CD14-positive monocyte (primary cell): Measurements from ENCODE around the gene SHISAL1. TPM values are rescaled to one million over a fixed set of nuclear protein-coding genes. Genes with fewer than 3 reads are reported as not detected.

Experiments used
- DNase-seq, 3 donors: peaks; one replicate each; pipeline ENCODE4 v3.0.0-alpha.2; 2011 to 2022
- H2AFZ ChIP-seq: 2 replicates; pipeline ENCODE4 v1.6.0; 2012; ENCODE audit warnings: mild to moderate bottlenecking, low read depth, low read length, inconsistent platforms; ENCODE audit not compliant: insufficient read depth, poor library complexity, severe bottlenecking
- H3K27ac ChIP-seq, 2 donors: 1 replicate in 1 of 2; 2 replicates in 1 of 2; pipeline ENCODE4 v1.5.1; 2012 to 2013; ENCODE audit warnings: low read length in 2 of 2, control low read depth in 1 of 2, inconsistent platforms in 1 of 2, low read depth in 1 of 2, mild to moderate bottlenecking in 1 of 2
- H3K27me3 ChIP-seq, 2 donors: one replicate each; pipeline versions ENCODE4 v1.6.0 to v1.6.1; 2011 to 2013; ENCODE audit warnings: low read length in 2 of 2; ENCODE audit not compliant: control insufficient read depth in 2 of 2, insufficient read depth in 2 of 2
- H3K36me3 ChIP-seq, 2 donors: replicated peaks in 1 of 2; 1 replicate in 1 of 2; 2 replicates in 1 of 2; pipeline versions ENCODE4 v1.5.1 to v1.6.1; 2012 to 2013; ENCODE audit warnings: low read length in 2 of 2, control low read depth in 1 of 2, inconsistent platforms in 1 of 2, mild to moderate bottlenecking in 1 of 2; ENCODE audit not compliant: insufficient read depth in 2 of 2, control insufficient read depth in 1 of 2
- H3K4me1 ChIP-seq, 2 donors: 1 replicate in 1 of 2; 2 replicates in 1 of 2; pipeline versions ENCODE4 v1.5.1 to v1.6.1; 2012 to 2013; ENCODE audit warnings: low read length in 2 of 2, control low read depth in 1 of 2, inconsistent platforms in 1 of 2, mild to moderate bottlenecking in 1 of 2, moderate library complexity in 1 of 2; ENCODE audit not compliant: insufficient read depth in 2 of 2, control insufficient read depth in 1 of 2
- H3K4me2 ChIP-seq: replicated peaks from 2 replicates; pipeline ENCODE3; 2012; ENCODE audit warnings: low read length, moderate library complexity, mild to moderate bottlenecking; ENCODE audit not compliant: poor library complexity, severe bottlenecking; ENCODE audit errors: extremely low read depth
- H3K4me3 ChIP-seq, 3 experiments: fragments of 200-600 bp in 1 of 3; sonication (generic) in 1 of 3; replicated peaks in 1 of 3; 1 replicate in 2 of 3; 2 replicates in 1 of 3; pipeline ENCODE4 v1.5.1; 2011 to 2013; ENCODE audit warnings: low read length in 3 of 3, mild to moderate bottlenecking in 3 of 3, control low read depth in 2 of 3, low read depth in 2 of 3, inconsistent platforms in 1 of 3, moderate library complexity in 1 of 3
- H3K79me2 ChIP-seq: 2 replicates; pipeline ENCODE4 v1.6.0; 2012; ENCODE audit warnings: mild to moderate bottlenecking, control low read depth, inconsistent platforms, low read length, moderate library complexity; ENCODE audit not compliant: insufficient read depth
- H3K9ac ChIP-seq: 2 replicates; pipeline ENCODE4 v1.6.0; 2017; ENCODE audit warnings: low read length, mild to moderate bottlenecking; ENCODE audit not compliant: insufficient read depth, poor library complexity, severe bottlenecking
- H3K9me3 ChIP-seq, 2 donors: replicated peaks in 1 of 2; 1 replicate in 1 of 2; 2 replicates in 1 of 2; pipeline versions ENCODE4 v1.5.1 to v1.6.1; 2012 to 2013; ENCODE audit warnings: low read length in 2 of 2, control low read depth in 1 of 2; ENCODE audit not compliant: control insufficient read depth in 1 of 2, insufficient read depth in 1 of 2
- H4K20me1 ChIP-seq: 2 replicates; pipeline ENCODE4 v1.6.0; 2012; ENCODE audit warnings: mild to moderate bottlenecking, low read length, control low read depth, moderate library complexity; ENCODE audit not compliant: insufficient read depth
- H3K27ac Mint-ChIP-seq, 7 donors: one replicate each; pipeline ENCODE4 v1.8.0; 2020; ENCODE audit warnings: mild to moderate bottlenecking in 7 of 7, mixed read lengths in 7 of 7, moderate library complexity in 6 of 7, inconsistent platforms in 2 of 7
- H3K27me3 Mint-ChIP-seq, 3 donors: one replicate each; pipeline ENCODE4 v1.8.0; 2021 to 2022; ENCODE audit warnings: low read depth in 3 of 3, mild to moderate bottlenecking in 3 of 3, mixed read lengths in 3 of 3, moderate library complexity in 3 of 3, inconsistent platforms in 1 of 3
- H3K36me3 Mint-ChIP-seq, 2 donors: one replicate each; pipeline ENCODE4 v1.8.0; 2020; ENCODE audit warnings: mixed read lengths in 2 of 2, inconsistent platforms in 1 of 2, mild to moderate bottlenecking in 1 of 2
- H3K4me1 Mint-ChIP-seq: one replicate; pipeline ENCODE4 v1.8.0; 2020; ENCODE audit warnings: mild to moderate bottlenecking, mixed read lengths
- H3K4me3 Mint-ChIP-seq, 2 donors: one replicate each; pipeline ENCODE4 v1.8.0; 2020; ENCODE audit warnings: mild to moderate bottlenecking in 2 of 2, mixed read lengths in 2 of 2, moderate library complexity in 1 of 2
- H3K9me3 Mint-ChIP-seq, 7 donors: one replicate each; pipeline ENCODE4 v1.8.0; 2020 to 2022; ENCODE audit warnings: mixed read lengths in 7 of 7, mild to moderate bottlenecking in 6 of 7, moderate library complexity in 6 of 7, inconsistent platforms in 2 of 7
- CTCF ChIP-seq: fragments of 200-600 bp; IDR thresholded peaks from one replicate; pipeline ENCODE4 v1.8.0; 2022; ENCODE audit warnings: antibody characterized with exemption, mild to moderate bottlenecking
- WGBS: methylation state at CpG from one replicate; pipeline ENCODE4 v1.1.5; 2013; ENCODE audit warnings: missing lambda C conversion rate; ENCODE audit not compliant: insufficient coverage; 5-methylcytosine and 5-hydroxymethylcytosine counted together
- intact Hi-C, 2 donors: fragments of 100-400 bp; cut with micrococcal nuclease; formaldehyde crosslinking; loops; one replicate each; pipeline versions ENCODE4 v1.15.0 to v1.15.1; 2023
- polyA plus RNA-seq, 3 donors: library from polyadenylated mRNA; depleted of rRNA in 1 of 3; unstranded in 2 of 3; stranded (reverse) in 1 of 3; fragments of 300-500 nt in 2 of 3; fragments of >200 nt in 1 of 3; fragmentation: Illumina TruSeq in 2 of 3; gene quantifications; 1 replicate in 2 of 3; 2 replicates in 1 of 3; pipeline ENCODE4 v1.2.3, GENCODE V29; 2012 to 2021

SHISAL1 gene
- polyA plus RNA-seq, 3 donors, result not detected

DNA sequence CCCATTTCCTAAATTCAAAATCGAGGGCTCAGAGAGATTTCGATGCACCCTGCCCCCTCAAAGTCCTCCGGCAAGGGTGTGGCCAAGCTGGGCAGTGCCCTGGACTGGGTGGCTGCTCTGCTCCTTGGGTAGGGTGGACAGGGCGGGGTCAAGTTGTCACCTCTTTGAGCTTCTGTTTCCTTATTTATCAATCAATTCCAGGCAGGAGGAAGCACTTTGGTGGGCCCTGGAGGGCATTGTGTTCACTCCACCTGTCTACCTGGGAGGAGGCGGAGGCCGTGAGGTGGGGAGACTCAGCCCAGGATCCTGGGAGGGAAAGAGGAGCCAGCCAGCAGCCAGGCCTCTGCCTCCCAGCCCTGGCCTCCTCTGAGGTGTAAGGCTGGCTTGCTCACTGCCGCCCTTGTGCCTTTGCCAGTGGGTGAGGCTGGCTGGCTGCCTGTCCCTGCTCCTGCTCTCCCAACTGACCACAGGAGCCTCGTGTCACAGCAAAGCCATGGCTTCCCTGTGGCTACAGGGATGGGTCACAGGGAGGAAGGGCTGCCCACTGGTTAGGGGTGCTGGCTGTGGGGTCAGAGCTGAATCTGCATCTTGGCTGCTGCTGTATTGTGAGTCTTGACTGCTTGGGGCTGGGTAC, 25.5 kb upstream of the SHISAL1 start:
- H3K79me2 ChIP-seq, result no peaks in the 10 kb centered on the region
- no peak overlapping the region for H3K4me3 Mint-ChIP-seq
- peaks cover 5 to 11% (median 7%) of the 10 kb centered on the region in 3 donors for H3K27me3 Mint-ChIP-seq
- H3K4me3 ChIP-seq, result no peak overlapping the region
- intact Hi-C loops, result no loop called here
- H3K9ac ChIP-seq, result no peak overlapping the region
- peaks cover 0 to 10% of the 10 kb centered on the region in 2 donors for H3K27me3 ChIP-seq
- H3K36me3 ChIP-seq, result no peaks in the 10 kb centered on the region
- no peaks in the 10 kb centered on the region for H3K36me3 Mint-ChIP-seq
- no peak overlapping the region for H3K4me2 ChIP-seq
- no peak overlapping the region for H3K27ac Mint-ChIP-seq
- no peaks in the 10 kb centered on the region for H3K9me3 Mint-ChIP-seq
- no peak for TF ChIP-seq CTCF
- H3K4me1 Mint-ChIP-seq, result no peaks in the 10 kb centered on the region
- whole genome bisulfite sequencing, result 91% methylated on average over 5 of the region's 8 CpGs
- peaks cover 0 to 5% of the 10 kb centered on the region in 2 donors for H3K9me3 ChIP-seq
- H3K4me1 ChIP-seq, result no peaks in the 10 kb centered on the region
- H4K20me1 ChIP-seq, result no peaks in the 10 kb centered on the region
- no peak for DNase-seq
- H2AFZ ChIP-seq, result no peak overlapping the region
- H3K27ac ChIP-seq, result no peak overlapping the region

DNA sequence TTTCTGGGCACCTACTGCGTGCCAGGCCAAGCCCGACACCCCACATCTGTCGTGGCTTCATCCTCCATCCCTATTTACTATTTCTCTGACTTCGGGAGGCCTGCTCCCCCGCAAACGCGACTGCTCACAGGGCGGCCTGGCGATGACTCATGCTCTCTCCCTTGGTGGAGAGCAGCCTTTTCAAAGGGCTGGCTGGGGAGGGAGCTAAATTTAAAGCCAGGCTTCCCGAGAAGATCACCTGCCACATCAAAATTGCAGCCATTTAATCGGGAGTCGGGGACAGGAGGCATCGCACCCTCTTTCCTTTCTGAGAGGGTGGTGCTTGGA, 24.9 kb upstream of the SHISAL1 start:
- no peak overlapping the region for H3K4me2 ChIP-seq
- H3K9me3 Mint-ChIP-seq, result peaks cover 0 to 2% (median 0%) of the 10 kb centered on the region in 7 donors
- H3K27me3 ChIP-seq, result peaks cover 2 to 16% of the 10 kb centered on the region in 2 donors
- H3K4me3 Mint-ChIP-seq, result no peak overlapping the region
- H3K79me2 ChIP-seq, result no peaks in the 10 kb centered on the region
- H3K36me3 ChIP-seq, result no peaks in the 10 kb centered on the region
- intact Hi-C loops, result no loop called here
- DNase-seq, result no peak
- peaks cover 5 to 17% (median 7%) of the 10 kb centered on the region in 3 donors for H3K27me3 Mint-ChIP-seq
- no peak for TF ChIP-seq CTCF
- H3K27ac ChIP-seq, result no peak overlapping the region
- no peak overlapping the region for H3K9ac ChIP-seq
- H3K9me3 ChIP-seq, result peaks cover 0 to 5% of the 10 kb centered on the region in 2 donors
- no peaks in the 10 kb centered on the region for H3K4me1 Mint-ChIP-seq
- H3K36me3 Mint-ChIP-seq, result no peaks in the 10 kb centered on the region
- H4K20me1 ChIP-seq, result no peaks in the 10 kb centered on the region
- H3K4me3 ChIP-seq, result no peak overlapping the region
- no peak overlapping the region for H2AFZ ChIP-seq
- no peaks in the 10 kb centered on the region for H3K4me1 ChIP-seq
- 53% methylated on average over 8 of the region's 13 CpGs for WGBS
- peak overlapping the region in 1 of 7 donors; percentile 42 for H3K27ac Mint-ChIP-seq
